GM15510 (cell line): ENCODE measurements around the gene NOX3.

Experiments used
- POLR2A ChIP-seq: IDR thresholded peaks from 3 replicates; pipeline ENCODE4 v1.6.1; 2011; ENCODE audit warnings: borderline replicate concordance; ENCODE audit not compliant: insufficient read length; ENCODE audit errors: extremely low read depth

NOX3 gene

DNA sequence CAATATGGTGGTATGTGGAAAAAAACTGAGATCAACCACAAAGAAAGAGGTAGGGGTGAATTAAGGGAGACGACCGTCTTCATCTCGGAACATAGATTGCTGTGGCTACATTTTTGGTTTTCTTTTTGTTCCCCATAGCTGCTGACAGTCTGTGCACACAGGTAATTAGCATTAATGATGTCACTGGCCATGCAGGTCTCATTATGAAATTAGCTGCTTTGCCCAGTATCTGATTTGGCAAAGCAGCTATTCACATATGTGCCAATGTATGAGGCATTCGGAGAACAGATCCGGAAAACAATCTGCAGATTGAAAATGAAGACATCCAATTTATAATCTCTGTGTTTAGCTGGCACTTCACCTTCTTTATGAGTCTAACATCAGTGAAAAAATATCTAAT lies 13.1 kb downstream of the NOX3 start:
- no peak for TF ChIP-seq POLR2A

DNA sequence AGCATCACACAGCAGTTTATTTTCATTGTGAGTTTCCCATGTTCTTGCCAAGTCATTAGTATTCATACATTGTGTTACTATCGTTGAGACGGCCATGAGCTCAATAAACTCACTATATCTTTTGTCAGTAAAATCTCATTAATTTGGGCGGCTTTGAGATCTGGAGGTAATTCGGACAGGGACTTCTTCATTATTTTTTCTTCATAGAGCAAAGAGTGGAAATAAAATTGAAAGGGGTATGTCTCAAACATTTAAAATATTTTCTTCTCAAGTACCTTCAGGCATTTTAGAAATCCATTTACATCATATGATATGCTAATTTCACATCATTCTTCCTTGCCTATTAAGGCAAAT lies 14.6 kb downstream of the NOX3 start:
- no peak for TF ChIP-seq POLR2A

DNA sequence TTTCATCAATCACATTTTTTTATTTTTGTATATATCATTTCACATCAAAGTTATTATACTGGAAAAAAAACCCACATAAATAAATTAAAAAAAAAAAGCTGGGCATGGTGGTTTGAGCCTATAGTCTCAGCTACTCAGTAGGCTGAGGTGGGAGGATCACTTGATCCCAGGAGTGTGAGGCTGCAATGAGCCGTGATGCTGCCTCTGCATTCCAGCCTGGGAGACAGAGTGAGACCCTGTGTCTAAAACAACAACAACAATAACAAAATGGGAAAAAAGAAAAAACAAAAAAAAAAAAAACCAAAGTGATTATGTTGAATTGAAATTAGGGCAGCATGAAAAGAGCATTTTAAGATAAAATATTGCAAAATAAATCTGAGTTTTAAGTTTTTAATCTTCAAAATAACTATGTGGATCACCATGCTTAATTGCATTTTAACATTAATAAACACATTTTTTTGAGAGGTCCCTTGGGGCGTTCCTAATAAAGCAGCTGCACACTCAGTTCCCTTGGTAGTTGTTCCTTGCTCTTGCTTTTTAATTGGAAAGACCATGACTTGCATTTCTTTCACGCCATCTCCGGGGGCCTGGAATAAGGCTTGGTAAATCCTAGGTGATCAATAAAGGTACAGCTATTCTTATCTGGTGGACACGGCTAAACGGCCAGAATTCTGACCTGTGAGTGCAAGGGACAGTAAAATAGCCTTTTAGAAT lies 15.1 kb downstream of the NOX3 start:
- TF ChIP-seq POLR2A = no peak

DNA sequence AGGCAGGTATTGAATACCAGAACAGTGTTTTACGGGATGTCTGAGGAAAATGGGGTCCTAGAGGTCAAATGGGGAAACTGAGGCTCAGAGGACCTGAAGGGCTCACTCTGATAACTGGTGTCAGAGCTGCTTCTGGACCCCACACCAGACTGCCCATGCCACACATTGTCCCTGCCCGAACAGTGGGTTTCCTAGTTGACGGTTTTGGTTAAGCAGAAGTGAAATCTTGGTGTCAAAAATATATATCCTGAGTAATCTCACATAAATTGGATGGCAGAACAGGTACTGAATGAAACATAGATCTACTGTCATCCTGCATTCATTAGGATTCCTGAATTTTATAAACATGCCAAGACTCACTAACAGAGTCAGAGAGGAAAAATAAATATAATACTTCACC lies 16.3 kb downstream of the NOX3 start:
- no peak for TF ChIP-seq POLR2A

DNA sequence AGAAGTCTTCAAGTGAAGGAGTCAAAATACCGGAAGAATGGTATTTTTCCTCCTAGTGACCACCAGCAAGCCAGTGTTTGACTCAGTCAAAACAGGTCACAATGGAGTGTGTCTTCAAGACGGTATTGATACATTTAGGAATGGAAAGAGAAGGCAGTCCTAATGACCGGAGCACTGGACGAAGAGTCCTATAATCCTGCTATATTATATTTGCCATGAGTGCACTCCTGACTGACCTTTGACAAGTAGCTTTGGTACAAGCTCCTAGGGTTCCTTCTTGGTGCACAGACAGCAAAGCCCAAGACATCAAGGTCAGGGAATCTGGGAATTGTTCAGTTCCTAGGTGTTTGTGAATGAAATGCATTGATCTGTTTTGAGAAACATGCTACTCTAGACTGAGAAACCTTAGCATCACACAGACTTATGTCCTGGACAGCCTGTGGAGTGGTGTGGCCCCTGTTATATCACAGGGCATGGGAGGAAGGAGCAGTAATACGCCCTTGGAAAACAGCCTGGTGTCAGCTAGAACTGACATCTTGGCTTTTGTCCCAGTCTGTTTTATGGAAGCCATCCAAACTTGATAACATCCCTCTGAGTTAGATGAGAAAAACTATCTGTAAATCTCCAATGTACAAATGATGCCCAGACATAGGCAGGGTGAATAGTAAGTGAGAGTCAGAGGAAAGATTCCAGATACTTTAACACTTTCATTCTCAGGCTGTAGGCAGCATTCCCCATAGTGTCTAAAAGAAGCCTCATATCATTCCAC lies 18.5 kb downstream of the NOX3 start:
- TF ChIP-seq POLR2A = no peak

DNA sequence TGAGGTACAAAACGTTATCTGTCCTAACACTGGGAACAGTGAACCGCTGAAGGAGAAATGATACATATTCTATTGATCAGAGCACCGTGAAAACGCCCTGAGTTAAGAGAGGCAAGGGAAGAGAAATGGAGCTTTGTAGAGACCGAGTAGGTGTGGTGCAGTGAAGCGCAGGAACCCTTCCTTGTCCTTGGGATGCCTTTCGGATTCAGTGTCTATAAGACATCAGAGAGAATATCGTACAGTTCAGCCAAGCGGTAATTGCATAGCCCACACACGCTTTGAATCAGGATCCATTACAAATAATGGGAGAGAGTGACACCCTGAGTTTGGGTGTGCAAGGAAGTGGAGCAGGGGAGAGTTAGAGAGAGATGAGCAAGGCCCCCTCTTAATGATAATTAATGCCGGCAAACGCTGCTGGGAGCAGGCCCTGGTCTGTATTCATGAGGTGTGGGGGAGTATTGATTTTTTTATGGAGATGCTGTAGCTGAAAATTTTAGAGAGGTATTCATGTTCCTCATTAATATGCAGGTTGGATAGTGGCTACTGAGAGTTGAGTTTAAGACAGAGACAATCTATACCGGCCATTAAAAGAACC lies 20.7 kb downstream of the NOX3 start:
- TF ChIP-seq POLR2A = no peak

DNA sequence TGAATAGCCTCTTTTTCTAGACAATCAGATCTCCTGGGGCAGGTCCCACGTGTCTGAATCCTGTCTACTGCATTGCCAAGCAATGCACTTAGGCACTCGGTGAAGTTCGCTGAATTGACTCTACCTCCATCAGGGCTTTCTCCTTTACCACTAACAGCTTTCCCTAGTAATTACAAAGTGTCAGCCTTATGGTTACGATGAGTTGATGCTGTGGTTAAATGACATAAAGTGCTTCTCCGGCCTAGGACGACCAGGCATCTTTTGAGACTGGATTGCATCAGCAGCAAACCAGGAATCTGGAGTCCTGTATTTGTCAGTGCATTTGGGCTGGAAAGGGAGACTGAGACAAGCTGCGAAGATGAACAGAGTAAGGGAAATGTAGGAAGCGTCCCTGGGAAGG lies 21.5 kb downstream of the NOX3 start:
- no peak for TF ChIP-seq POLR2A

DNA sequence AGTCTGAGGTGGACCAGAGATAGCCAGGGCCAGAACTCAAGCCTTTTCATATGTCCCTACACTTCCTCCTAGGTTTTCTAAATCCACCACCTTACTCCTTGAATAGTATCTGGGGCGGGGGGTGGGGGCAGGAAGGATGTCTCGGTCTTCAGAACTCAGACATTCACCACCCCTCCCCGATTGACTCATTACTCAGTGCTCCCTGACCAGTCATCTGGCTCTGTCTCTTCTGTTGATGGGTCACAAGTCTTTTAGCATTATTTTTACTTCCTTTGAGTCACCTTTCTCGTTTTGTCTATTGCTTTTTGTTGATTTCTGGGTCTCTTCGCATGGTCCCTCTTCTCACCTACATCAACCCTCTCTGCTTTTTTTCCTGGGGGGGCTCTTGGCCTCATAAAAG lies 23.3 kb downstream of the NOX3 start:
- no peak for TF ChIP-seq POLR2A

DNA sequence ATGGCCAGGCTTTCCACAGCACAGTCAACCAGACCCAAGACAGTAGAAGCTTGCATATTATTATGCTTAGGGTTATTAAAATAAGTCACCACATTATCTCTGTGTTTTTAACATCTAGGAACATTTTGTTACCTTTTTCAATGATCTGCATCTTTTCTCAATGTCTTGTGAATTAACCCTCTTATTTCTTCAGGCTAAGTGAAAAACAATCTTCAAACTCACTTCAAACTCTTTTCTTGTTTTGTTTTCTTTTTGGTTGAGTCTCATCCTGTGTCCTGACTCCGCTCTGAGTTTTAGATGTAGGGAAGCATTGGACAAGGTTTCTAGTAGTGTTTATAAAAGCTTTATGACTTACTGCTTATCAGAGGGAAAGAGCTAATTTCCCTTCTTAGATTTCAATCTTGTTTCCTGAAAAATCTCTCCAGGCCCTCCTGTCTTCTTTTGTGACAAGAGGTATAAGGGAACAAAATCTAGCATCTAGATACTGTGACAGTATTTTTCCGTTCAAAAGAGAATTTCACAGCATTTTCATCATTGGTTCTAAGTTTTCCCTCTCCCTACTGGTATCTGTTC lies 26.2 kb downstream of the NOX3 start:
- no peak for TF ChIP-seq POLR2A

DNA sequence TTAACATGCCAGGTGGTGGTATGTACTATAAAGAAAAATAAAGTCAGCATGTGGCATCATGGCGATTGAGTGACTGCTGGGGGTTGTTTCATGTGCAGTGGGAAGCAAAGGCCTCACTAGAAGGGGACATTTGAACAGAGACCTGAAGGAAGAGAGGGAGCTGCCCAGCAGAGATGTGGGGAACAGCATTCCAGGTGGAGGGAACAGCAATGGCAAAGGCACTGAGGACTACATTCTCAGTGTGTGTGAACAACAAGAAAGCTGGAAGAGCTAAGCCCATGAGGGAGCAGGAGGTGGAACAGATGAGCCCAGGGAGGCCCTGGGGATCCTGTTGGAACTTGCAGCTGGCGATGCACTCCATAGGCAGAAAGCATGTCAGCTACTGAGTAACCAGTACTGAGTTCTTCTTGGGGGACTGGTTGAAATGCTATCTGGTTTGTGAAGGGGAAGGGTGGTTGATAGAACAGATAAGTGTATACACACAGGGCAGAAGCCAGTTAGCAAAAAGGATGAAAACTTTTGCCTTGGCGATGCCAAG lies 29.2 kb downstream of the NOX3 start:
- no peak for TF ChIP-seq POLR2A

DNA sequence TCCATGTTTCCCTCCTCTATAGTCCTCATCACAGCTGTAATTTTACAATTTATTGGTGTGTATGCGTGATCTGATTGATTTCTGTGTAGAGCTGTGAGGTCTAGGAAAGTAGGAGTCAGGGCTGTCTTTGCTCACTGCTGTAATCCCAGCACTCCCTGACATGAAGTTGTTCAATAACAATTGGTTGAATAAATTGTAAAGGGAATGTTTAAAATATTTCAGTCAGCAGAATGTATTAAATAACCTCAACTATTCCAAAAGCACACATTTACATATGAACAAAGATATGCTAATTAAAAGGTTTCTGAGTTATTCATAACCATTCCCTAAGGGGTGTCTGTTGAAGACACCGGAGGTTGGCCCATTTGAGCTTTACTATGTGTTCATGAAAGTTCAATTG lies 31.5 kb downstream of the NOX3 start:
- TF ChIP-seq POLR2A = no peak

DNA sequence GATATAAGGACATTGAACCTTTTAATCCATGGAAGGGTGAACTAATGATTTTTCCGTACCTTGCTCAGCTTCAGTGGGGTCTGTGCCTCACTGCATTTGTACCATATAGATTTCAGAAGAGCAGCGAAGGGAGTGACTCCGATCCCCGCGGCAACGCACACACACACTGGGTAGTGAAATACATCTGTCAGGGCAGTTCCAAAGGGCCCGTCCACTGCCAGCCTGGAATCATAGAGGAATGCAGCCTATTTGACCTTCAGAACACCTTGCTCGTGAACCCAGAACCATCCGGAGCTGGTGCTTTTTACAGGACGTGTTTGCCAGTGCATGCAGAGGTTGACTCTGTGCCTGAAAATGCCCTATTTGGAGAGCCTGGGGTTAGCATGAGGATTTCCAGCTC lies 33.0 kb downstream of the NOX3 start:
- TF ChIP-seq POLR2A = no peak

DNA sequence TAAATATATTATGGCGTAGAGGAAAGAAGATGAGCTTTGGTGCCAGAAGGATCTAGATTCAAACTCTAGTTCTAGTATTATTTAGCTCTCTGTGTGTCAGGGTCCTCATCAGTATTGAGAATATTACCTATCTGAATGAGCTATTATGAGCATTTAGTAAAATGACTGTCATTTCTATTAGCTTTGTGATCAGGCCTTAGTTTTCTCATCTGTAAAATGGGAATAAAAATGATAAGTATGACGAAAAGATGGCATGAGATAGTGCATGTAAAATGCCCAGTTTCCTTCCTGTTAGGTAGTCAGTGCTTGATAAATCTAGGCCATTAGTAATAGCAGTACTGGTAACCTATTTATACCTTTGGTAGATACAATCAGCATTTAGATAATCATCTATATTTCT lies 35.1 kb downstream of the NOX3 start:
- no peak for TF ChIP-seq POLR2A

DNA sequence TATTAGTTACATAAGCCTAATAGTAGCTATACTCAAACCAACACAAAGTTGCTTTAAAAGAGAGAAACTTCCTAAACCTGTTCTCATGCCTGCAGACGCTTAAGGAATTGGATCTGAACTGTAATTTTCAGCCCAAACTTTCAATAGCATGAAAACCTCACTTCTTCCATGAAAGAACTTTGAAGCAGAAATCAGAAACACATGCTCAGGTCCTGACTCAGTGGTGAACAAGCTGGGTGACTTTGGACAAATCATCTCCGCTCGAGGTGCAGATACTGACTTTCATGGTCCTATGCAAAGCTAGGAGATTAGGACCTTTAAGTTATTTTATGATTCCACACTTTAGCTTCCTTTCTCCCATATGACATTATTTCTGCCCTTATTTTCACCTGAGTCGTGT lies 36.5 kb downstream of the NOX3 start:
- no peak for TF ChIP-seq POLR2A

DNA sequence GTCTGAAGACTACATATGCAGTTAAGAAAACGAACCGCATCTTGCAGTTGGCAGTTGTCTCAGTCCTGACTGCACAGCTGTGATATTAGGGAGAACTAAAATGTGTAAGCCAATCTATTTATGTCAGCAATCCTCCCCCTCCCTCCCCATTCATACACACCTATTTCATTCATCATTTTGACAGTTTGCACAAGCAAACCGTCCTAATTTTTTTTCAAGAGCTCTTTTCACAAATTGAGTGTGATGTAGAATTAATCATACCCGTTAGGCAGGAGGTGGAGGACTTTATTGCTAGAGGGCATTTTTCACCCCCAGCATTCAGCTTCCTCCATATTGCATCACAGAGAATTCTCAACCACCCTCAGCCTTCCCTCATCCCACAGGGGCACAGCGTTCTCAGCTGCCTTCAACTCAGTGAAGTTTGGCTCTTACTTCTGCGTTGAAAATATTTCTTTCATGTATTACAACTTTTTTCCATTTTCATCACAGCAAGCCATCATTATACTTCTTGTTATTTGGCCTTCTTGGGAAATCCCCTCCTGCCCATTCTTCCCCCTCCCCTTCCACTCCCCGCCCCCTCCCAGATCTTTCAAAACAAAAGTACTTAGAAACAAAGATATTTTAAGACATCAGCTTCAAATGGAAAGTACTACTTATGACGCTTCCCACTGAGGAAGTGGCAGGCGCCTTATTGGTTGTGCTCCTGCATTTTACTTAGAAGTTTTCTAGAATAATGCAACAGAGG lies 37.5 kb downstream of the NOX3 start:
- TF ChIP-seq POLR2A = no peak
